H9 (cell line): Measurements from ENCODE around the gene C3orf70. TPM values are rescaled to one million over a fixed set of nuclear protein-coding genes. Genes with fewer than 3 reads are reported as not detected.

Source experiments
- DNase-seq: peaks from one replicate; pipeline ENCODE4 v3.0.0-alpha.2; 2017
- H2AFZ ChIP-seq: one replicate; pipeline ENCODE4 v1.6.1; 2013; ENCODE audit warnings: mild to moderate bottlenecking, low read length, control low read depth, moderate library complexity
- H2AK5ac ChIP-seq: 2 replicates; pipeline ENCODE4 v1.6.1; 2013; ENCODE audit warnings: low read length, control low read depth, mixed read lengths; ENCODE audit not compliant: insufficient read length
- H2BK120ac ChIP-seq: one replicate; pipeline ENCODE4 v1.6.1; 2013; ENCODE audit warnings: low read depth, mild to moderate bottlenecking, low read length, control low read depth, inconsistent platforms; ENCODE audit not compliant: poor library complexity, severe bottlenecking
- H2BK12ac ChIP-seq: 2 replicates; pipeline ENCODE4 v1.6.1; 2013; ENCODE audit warnings: low read length, control low read depth, mixed read lengths, low read depth; ENCODE audit not compliant: insufficient read length
- H2BK15ac ChIP-seq: 2 replicates; pipeline ENCODE4 v1.6.1; 2013; ENCODE audit warnings: low read depth, low read length, control low read depth
- H2BK20ac ChIP-seq: one replicate; pipeline ENCODE4 v1.6.1; 2013; ENCODE audit warnings: low read depth, mild to moderate bottlenecking, low read length, control low read depth, inconsistent platforms; ENCODE audit not compliant: poor library complexity, severe bottlenecking
- H2BK5ac ChIP-seq: 2 replicates; pipeline ENCODE4 v1.6.1; 2013; ENCODE audit warnings: low read length, control low read depth, mixed read lengths; ENCODE audit not compliant: insufficient read length
- H3K14ac ChIP-seq: 2 replicates; pipeline ENCODE4 v1.6.1; 2013; ENCODE audit warnings: low read length, control low read depth; ENCODE audit not compliant: insufficient read depth
- H3K18ac ChIP-seq: 2 replicates; pipeline ENCODE4 v1.6.1; 2013; ENCODE audit warnings: low read depth, mild to moderate bottlenecking, mixed read lengths, low read length, control low read depth; ENCODE audit not compliant: insufficient read length
- H3K23ac ChIP-seq: 2 replicates; pipeline ENCODE4 v1.6.1; 2013; ENCODE audit warnings: low read length, control low read depth, mixed read lengths, low read depth; ENCODE audit not compliant: insufficient read length
- H3K23me2 ChIP-seq: 2 replicates; pipeline ENCODE4 v1.6.1; 2013; ENCODE audit warnings: low read depth, mild to moderate bottlenecking, mixed read lengths, low read length, control low read depth; ENCODE audit not compliant: insufficient read length, poor library complexity, severe bottlenecking
- H3K27ac ChIP-seq: 2 replicates; pipeline ENCODE4 v1.5.1; 2013; ENCODE audit warnings: low read length, control low read depth, mixed read lengths, low read depth; ENCODE audit not compliant: insufficient read length
- H3K27me3 ChIP-seq: 2 replicates; pipeline ENCODE4 v1.6.1; 2013; ENCODE audit warnings: low read length, control low read depth, inconsistent platforms; ENCODE audit not compliant: insufficient read depth
- H3K4ac ChIP-seq: 2 replicates; pipeline ENCODE4 v1.6.1; 2013; ENCODE audit warnings: low read depth, mild to moderate bottlenecking, control low read depth, inconsistent platforms, low read length, moderate library complexity
- H3K4me1 ChIP-seq: 2 replicates; pipeline ENCODE4 v1.6.1; 2013; ENCODE audit warnings: low read length, control low read depth, inconsistent platforms; ENCODE audit not compliant: insufficient read depth
- H3K4me2 ChIP-seq: 2 replicates; pipeline ENCODE4 v1.6.1; 2013; ENCODE audit warnings: low read length, control low read depth, mixed read lengths; ENCODE audit not compliant: insufficient read length, insufficient read depth
- H3K56ac ChIP-seq: 2 replicates; pipeline ENCODE4 v1.6.1; 2013; ENCODE audit warnings: low read depth, mild to moderate bottlenecking, mixed read lengths, low read length, control low read depth; ENCODE audit not compliant: insufficient read length
- H3K79me1 ChIP-seq: 2 replicates; pipeline ENCODE4 v1.6.1; 2013; ENCODE audit warnings: low read depth, mild to moderate bottlenecking, moderate library complexity, low read length, control low read depth, inconsistent platforms; ENCODE audit not compliant: insufficient read depth, poor library complexity, severe bottlenecking
- H3K79me2 ChIP-seq: 2 replicates; pipeline ENCODE4 v1.6.1; 2013; ENCODE audit warnings: low read length, control low read depth, inconsistent platforms; ENCODE audit not compliant: insufficient read depth
- H3K9ac ChIP-seq: 2 replicates; pipeline ENCODE4 v1.6.1; 2013; ENCODE audit warnings: low read length, control low read depth, mixed read lengths; ENCODE audit not compliant: insufficient read length; ENCODE audit errors: extremely low read depth
- H3K9me3 ChIP-seq: one replicate; pipeline ENCODE4 v1.6.1; 2013; ENCODE audit warnings: low read depth, low read length, inconsistent platforms; ENCODE audit not compliant: control insufficient read depth
- H3T11ph ChIP-seq: one replicate; pipeline ENCODE4 v1.6.1; 2013; ENCODE audit warnings: mild to moderate bottlenecking, low read length, control low read depth, inconsistent platforms
- H4K20me1 ChIP-seq: one replicate; pipeline ENCODE4 v1.6.1; 2013; ENCODE audit not compliant: control insufficient read depth, insufficient read length, insufficient read depth
- H4K5ac ChIP-seq: 2 replicates; pipeline ENCODE4 v1.6.1; 2013; ENCODE audit warnings: low read depth, mild to moderate bottlenecking, mixed read lengths, low read length, control low read depth; ENCODE audit not compliant: insufficient read length
- H4K8ac ChIP-seq: replicated peaks from 2 replicates; pipeline ENCODE4 v1.6.1; 2013; ENCODE audit warnings: low read length, control low read depth, mixed read lengths, low read depth; ENCODE audit not compliant: insufficient read length
- H4K91ac ChIP-seq: 2 replicates; pipeline ENCODE4 v1.6.1; 2013; ENCODE audit warnings: low read depth, mild to moderate bottlenecking, moderate library complexity, mixed read lengths, low read length, control low read depth; ENCODE audit not compliant: insufficient read length
- H3K27ac Mint-ChIP-seq, 3 experiments: 2 replicates in 2 of 3; 3 replicates in 1 of 3; pipeline ENCODE4 v1.8.0; 2020 to 2021; ENCODE audit warnings: mixed read lengths in 3 of 3, mild to moderate bottlenecking in 1 of 3, moderate library complexity in 1 of 3
- H3K27me3 Mint-ChIP-seq: 2 replicates; pipeline ENCODE4 v1.8.0; 2021; ENCODE audit warnings: low read depth, mild to moderate bottlenecking, moderate library complexity, mixed read lengths
- H3K36me3 Mint-ChIP-seq, 3 experiments: 2 replicates in 2 of 3; 3 replicates in 1 of 3; pipeline ENCODE4 v1.8.0; 2020 to 2021; ENCODE audit warnings: low read depth in 3 of 3, mixed read lengths in 3 of 3; ENCODE audit not compliant: insufficient read depth in 1 of 3
- H3K4me1 Mint-ChIP-seq, 2 experiments: 2 replicates each; pipeline ENCODE4 v1.8.0; 2020; ENCODE audit warnings: mixed read lengths in 2 of 2
- H3K4me3 Mint-ChIP-seq, 2 experiments: 2 replicates in 1 of 2; 3 replicates in 1 of 2; pipeline ENCODE4 v1.8.0; 2020 to 2021; ENCODE audit warnings: mild to moderate bottlenecking in 2 of 2, mixed read lengths in 2 of 2, moderate library complexity in 1 of 2
- H3K9me3 Mint-ChIP-seq, 2 experiments: 2 replicates in 1 of 2; 3 replicates in 1 of 2; pipeline ENCODE4 v1.8.0; 2020; ENCODE audit warnings: mild to moderate bottlenecking in 2 of 2, mixed read lengths in 2 of 2, moderate library complexity in 1 of 2
- WGBS: extraction: QIAGEN DNeasy Blood & Tissue Kit; methylation state at CpG from one replicate; pipeline ENCODE4 v1.1.7; 2013; ENCODE audit warnings: missing lambda C conversion rate, low lambda C conversion rate, mixed read lengths; ENCODE audit not compliant: insufficient read length; ENCODE audit errors: extremely low coverage; 5-methylcytosine and 5-hydroxymethylcytosine counted together
- total RNA-seq: library from RNA; stranded (reverse); gene quantifications from 2 replicates; pipeline ENCODE4 v1.2.1, GENCODE V29; 2021
- TF ChIP-seq, protein P1 (sequence below): fragments of 200-600 bp; sonication (generic); conservative IDR thresholded peaks from 3 replicates; pipeline ENCODE4 v1.8.0; 2021; ENCODE audit warnings: antibody characterized with exemption, mild to moderate bottlenecking

Gene C3orf70
- total RNA-seq, 1 experiment from 2014 or later = 0.52 TPM

- Mint-ChIP-seq H3K27ac (no peak overlapping the region), H3K9me3 (no peaks in the 10 kb centered on the region), H3K4me3 (no peak overlapping the region), H3K36me3 (peaks cover 6 to 44% (median 21%) of the 10 kb centered on the region in 3 experiments; a peak in 6 of 7 replicates), H3K27me3 (no peaks in the 10 kb centered on the region), H3K4me1 (peaks cover 4 to 10% of the 10 kb centered on the region in 2 experiments; a peak in 3 of 4 replicates)
- DNase-seq = no peak
- H3K4me2 ChIP-seq = no peak overlapping the region
- no peak overlapping the region for H4K8ac ChIP-seq
- no peak overlapping the region for H2AK5ac ChIP-seq
- no peaks in the 10 kb centered on the region for H3K4me1 ChIP-seq
- H4K5ac ChIP-seq = no peak overlapping the region
- no peak overlapping the region for H3K14ac ChIP-seq
- no peak overlapping the region for H3K18ac ChIP-seq
- H3K27me3 ChIP-seq = no peaks in the 10 kb centered on the region
- no peaks in the 10 kb centered on the region for H3K79me1 ChIP-seq
- H2BK15ac ChIP-seq = no peak overlapping the region
- no peaks in the 10 kb centered on the region for H3K79me2 ChIP-seq
- H3K9ac ChIP-seq = no peak overlapping the region
- no peak overlapping the region for H3T11ph ChIP-seq
- H3K23me2 ChIP-seq = no peaks in the 10 kb centered on the region
- H2BK5ac ChIP-seq = no peak overlapping the region
- H3K56ac ChIP-seq = no peak overlapping the region
- TF ChIP-seq, protein P1, sequence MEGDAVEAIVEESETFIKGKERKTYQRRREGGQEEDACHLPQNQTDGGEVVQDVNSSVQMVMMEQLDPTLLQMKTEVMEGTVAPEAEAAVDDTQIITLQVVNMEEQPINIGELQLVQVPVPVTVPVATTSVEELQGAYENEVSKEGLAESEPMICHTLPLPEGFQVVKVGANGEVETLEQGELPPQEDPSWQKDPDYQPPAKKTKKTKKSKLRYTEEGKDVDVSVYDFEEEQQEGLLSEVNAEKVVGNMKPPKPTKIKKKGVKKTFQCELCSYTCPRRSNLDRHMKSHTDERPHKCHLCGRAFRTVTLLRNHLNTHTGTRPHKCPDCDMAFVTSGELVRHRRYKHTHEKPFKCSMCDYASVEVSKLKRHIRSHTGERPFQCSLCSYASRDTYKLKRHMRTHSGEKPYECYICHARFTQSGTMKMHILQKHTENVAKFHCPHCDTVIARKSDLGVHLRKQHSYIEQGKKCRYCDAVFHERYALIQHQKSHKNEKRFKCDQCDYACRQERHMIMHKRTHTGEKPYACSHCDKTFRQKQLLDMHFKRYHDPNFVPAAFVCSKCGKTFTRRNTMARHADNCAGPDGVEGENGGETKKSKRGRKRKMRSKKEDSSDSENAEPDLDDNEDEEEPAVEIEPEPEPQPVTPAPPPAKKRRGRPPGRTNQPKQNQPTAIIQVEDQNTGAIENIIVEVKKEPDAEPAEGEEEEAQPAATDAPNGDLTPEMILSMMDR = peak; percentile 55
- H4K20me1 ChIP-seq = no peaks in the 10 kb centered on the region
- H3K9me3 ChIP-seq = no peaks in the 10 kb centered on the region
- no CpG with 5 or more reads among the region's 4 CpGs for WGBS
- no peak overlapping the region for H3K4ac ChIP-seq
- no peak overlapping the region for H2AFZ ChIP-seq
- no peak overlapping the region for H3K23ac ChIP-seq
- H2BK120ac ChIP-seq = no peak overlapping the region
- H4K91ac ChIP-seq = no peak overlapping the region
- no peak overlapping the region for H2BK20ac ChIP-seq
- H2BK12ac ChIP-seq = no peak overlapping the region
- no peak overlapping the region for H3K27ac ChIP-seq
These were observed 103.2 kb downstream of the C3orf70 start for GRCh38 chr3:185049710-185050109.
